LoVo (cell line): ENCODE results near the gene WNT5A.
A peak's percentile ranks its signal among the peaks of the same experiment; 100 is the strongest.

Experiments used
- DNase-seq: peaks from one replicate; pipeline ENCODE4 v3.0.0-alpha.2; 2016; ENCODE audit warnings: low spot score

WNT5A gene

DNA sequence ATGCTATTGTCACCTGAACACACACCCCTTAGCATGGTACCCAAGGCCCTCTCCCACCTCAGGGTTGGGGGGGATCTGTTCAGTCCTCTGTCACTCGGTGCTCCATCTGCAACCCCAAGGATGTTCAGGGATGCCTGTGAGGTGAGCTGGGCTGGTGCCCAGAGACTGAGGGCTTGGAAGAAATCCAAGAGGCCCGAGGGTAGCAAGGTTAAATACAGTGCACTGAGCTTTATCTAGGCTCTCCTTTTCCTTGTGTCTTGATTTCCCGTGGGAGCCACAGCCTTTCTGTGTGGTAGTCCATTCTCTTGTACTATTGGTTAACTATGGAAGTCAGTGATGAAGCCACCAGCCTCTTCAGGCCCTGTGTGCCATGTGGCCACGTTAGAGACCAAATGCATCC, 18.7 kb upstream of the WNT5A start:
- peak; percentile 36 for DNase-seq

DNA sequence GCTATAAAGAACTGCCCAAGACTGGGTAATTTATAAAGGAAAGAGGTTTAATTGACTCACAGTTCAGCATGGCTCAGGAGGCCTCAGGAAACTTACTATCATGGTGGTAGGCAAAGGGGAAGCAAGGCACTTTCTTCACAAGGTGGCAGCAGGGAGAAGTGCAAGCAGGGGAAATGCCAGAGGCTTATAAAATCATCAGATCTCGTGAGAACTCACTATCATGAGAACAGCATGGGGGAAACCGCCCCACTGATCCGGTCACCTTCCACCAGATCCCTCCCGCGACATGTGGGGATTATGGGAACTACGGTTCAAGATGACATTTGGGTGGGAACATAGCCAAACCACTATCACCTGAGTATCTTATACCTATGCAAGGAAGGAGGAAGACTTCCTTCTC, 18.0 kb upstream of the WNT5A start:
- DNase-seq = peak; percentile 66

DNA sequence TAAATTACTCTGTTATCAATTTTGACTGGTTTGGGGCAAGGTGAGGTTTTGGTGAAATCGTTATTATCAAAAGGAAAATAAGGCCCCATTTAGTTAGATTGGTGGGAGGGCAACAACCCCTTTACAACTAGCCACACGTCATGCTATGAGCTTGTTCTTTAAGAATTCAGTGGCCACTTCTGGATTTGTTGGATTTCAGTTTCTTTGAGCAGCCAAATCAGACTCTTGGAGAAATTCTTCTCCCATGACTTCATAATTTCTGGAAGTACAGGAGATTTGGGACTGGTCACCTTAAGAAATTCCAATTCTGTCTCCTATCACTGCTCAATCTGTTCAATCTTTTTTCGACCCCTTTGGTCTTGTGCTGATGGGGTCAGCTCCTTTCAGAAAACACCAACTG, 14.8 kb upstream of the WNT5A start:
- no peak for DNase-seq

DNA sequence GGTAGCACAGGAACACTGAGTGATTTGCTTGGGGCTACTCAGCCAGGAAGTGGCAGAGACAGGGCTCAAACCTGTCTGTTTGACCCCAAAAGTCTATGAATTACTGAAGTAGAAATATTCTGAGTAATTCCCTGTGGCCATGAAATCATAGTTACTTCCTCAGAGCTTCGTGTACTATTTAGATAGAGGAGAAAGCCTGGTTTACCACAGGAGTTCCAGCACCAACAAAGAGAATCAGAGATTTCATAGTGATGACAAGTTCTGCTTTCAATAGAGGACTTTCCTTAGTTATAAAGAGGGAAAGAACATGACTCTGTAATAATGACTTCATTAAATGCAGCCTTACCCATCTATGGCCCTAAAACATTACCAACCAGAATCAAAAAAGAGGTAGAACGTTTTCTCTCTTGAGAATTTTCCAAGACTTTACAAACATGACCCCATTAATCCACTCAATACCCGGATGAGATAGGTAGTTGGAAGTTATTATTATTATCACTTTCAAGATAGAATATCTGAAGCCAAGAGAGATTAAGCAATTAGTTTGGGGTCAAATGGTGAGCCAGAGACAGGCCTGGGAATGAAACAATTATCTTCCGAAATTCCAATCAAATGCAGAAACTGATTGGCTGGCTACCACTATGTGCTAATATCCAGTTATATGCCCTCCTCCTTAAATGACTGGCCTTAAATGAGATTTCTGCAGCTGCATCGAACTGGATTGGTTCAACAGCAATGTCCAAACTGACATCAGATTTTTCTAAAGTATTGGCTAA, 13.6 kb upstream of the WNT5A start:
- DNase-seq = no peak

DNA sequence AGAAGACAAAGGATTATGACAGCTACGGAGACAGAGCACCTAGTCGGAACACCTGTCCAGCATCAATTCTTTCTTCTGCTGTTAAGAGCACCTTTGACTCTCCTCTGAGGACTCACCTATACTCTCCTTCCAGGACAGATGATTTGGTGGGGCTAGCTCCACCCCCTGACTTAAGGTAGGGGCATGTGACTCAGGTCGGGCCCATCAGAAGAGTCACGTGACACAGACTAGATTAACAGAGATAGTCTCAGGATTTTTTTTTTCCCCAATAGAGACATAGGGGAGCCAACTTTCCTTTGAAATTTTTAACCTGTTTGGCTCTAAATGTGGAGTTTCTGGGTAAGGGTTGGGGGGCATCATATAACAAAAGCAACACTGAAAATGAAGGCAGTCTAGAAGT, 11.4 kb upstream of the WNT5A start:
- DNase-seq = no peak

DNA sequence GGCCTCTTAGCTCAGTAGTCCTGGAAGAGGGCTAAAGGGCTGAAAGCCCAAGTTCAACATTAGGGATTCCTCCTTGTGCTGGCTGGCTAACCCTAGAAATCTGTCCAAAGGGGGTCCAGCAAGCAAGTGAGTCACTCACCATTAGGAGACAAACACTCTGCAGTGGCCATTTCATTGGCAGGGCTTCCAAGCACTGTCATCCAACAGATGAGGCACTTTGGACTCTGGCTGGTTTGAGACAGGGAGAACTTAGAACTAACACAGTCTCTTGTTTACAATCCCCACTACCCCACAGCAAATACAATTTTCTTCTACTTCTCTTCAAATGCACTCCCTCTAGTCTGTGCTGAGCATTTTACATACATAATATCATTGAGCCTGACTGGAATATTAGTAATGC, 10.1 kb upstream of the WNT5A start:
- no peak for DNase-seq

DNA sequence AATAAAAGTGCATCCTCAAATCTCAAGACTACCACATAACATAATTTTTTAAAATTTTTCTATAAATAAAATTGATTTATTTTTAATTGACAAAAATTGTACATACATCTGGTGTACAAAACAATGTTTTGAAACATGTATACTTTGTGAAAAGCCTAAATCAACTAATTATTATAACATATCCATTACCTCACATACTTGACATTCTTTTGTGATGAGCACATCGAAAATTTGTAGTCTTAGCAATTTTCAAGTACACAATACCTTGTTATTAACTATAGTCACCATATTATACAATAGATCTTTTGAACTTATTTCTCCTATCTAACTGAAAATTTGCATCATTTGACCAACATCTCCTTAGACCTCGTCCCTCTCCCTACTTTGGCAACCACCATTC, 7.9 kb upstream of the WNT5A start:
- DNase-seq = no peak

DNA sequence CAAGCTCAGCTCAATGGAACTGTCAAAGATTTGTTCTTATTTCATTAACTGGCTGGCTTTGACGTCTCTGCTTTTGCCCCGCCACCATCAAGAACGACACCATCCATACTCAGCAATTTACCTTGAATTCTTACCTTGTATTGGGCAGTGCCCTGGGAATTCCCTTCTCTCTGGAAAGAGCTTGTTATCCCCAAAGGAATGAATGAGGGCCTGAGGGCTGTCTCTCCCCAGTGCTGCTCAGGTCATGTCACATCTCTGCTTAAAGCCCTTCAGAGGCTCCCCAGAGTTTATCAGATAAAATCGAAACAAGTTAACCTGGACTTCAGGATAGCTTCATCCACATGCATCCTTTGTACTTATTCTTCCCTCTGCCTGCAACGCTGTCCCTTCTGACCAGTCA, 5.9 kb upstream of the WNT5A start:
- DNase-seq = no peak

DNA sequence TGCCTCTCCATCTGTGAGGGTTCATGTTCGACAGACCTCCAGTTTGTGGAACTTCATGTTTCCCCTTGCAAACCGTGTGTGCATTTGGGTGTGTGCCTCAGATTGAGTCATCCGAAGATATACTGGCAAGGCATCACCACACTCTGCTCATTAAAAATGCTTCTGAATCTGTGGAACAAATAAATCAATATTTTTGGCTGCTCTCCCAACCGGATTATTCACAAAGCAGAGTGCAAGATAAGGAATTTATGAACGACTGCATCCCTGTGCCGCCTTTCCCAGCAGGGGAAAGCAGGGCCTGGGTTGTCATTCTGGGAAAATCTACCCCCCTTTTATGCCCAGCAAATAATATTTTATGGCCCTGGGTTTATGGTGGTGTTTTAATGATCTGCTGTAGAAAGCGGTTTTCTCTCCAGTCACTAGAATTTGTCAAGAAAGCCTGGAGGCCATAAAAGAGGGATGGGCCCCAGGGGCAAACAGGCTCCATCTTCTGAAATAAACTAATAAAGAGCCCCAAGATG, 4.2 kb upstream of the WNT5A start:
- peak; percentile 80 for DNase-seq

DNA sequence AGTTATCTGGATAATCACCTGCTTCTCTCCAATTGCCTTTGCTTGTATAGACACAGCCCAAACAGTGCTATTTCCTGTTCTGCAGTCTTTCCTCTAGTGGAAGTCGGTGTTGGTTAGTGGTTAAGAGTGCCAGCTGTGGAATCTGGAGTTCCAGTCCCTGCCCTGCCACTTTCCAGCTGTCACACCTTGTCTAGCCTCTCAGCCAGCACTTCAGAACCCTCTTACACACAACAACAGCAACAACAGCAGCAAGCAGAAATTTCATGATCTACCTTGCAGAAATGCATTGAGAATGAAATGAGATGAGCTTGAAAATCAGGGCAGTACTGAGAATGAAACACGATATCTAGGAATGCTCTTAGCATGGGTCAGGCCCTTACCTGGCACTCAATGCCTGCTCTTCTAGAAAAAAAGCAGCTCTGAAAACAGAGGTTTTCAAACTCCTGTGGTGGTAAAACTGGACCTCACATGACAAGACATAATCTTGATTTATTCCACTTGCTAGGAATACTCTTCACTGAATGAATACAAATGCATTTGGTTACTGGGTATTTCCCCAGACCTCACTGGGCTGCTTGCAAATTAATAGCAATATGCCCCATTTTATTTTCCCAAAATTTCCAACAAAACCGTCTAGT, 3.3 kb upstream of the WNT5A start:
- no peak for DNase-seq

DNA sequence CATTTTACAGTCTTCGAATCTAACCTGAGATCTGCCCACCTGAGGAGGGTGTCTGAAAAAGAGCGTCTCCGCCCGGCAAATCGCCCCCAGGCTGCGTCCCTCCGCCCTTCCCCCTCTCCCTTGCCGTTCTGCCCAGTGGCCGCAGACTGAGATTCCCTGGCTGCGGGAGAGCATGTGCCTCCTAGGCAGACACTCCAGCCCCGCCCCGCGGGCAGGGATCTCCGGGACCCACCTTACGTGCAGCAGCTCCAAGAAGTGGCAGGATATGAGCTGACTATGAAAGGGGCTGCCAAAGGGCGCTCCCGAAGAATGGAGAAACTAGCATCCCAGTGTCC, 2.7 kb upstream of the WNT5A start:
- DNase-seq = peak; percentile 50

DNA sequence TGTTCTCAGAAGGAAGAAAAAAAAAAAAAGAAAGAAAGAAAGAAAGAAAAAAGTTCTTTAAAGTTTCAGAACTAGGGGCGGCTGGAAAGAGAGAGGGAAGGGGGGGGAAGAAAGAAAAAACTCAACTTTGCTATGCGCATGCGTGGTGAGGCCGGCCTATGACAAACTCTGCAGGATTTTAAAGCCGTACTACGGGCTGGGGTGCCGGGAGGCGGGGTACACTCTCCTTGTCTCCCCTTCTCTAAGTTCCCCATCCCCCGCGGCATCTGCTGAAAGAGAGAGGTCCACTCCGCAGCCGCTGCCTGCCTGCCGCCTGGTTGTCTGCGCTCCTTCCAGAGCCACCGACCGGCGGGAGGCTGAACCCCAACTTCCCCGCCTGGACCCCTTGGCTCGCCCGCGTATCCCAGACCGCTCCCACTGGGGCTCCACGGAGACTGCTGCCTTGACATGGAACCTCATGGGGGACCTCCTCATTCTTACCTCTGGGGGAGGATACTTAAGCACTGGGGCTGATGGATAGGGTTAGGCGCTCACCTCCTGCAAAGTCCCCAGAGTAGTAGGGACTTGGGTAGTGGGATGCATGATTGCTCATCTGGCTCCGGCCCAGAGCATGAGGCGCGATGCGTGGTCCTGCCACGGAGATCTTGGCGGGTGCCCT, 1.4 kb upstream of the WNT5A start:
- DNase-seq = peak; percentile 36

DNA sequence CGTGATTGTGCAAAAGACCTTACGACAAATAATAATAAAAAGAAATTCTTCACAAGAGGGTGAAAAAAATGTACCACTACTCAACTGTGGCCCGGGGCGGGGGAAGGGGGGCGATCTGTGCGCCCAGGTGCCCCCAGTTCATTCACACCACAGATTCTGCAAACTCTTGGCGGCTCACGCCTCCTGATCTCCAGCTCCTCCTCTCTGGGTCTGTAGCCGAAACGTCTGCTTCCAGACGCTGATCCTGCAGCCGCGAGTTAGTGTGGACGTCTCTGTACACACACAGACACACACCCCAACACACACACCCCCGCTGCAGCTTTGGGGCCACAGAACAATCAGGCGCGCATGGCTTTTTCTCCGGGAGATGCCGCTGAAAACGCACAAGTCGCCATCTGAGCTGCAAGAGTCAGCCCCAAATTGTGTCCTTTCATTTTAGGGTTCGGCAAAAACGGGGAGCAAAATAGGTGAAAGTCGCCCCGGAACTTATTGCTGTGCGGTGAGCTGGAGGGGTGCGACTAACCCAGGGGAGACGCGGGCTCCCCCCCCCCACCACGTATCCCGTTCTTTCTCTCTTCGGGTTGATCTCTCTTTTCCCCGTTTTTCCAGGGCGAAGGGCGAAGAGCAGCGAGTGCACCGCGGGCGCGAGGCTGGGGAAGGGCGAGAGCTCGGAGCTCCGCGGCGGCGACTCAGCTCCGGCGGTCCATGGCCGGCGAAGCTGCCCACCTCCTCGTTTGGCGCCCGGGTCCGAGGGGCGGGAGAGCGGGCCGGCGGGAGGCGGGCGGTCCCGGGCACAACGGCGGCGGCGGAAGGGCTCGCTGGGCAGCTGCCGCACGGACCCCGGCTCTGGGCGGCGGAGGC, 505 bp upstream of the WNT5A start:
- DNase-seq = no peak

DNA sequence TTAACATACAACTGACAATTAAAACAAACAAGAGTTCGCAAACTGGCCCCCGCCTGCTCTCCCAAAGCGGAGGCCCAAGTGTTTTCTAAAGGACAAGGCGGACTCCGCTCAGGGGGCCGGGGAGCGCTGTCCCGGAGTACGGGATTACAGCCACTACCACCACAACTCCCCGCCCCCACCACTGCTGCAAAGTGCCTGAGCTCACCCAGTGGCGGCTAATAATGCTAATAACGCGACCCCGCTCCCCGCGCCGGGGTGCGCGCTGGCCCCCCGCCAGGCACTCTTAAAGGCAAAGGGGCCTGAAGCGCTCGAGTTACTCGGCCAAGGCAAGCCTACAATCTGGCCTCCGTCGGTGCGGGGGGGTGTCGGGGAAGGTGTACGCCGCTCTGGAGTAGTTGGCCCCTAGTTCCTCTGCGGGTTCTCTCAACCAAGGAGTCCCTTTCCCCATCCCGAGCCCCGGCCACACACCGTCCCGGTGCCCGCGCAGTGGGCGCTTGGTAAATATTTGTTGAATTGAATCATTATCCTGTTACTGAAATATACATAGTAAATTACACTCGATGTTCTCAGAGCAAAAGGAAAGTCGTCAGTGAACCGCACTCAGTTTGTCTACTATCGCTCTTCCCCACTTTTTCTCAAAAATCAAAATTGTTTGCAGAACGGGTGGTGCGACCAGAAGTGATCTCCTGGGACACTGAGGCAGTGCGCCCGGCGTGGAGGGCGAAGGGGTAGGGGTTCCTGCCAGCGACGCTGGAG, 827 bp downstream of the WNT5A start:
- DNase-seq = no peak

DNA sequence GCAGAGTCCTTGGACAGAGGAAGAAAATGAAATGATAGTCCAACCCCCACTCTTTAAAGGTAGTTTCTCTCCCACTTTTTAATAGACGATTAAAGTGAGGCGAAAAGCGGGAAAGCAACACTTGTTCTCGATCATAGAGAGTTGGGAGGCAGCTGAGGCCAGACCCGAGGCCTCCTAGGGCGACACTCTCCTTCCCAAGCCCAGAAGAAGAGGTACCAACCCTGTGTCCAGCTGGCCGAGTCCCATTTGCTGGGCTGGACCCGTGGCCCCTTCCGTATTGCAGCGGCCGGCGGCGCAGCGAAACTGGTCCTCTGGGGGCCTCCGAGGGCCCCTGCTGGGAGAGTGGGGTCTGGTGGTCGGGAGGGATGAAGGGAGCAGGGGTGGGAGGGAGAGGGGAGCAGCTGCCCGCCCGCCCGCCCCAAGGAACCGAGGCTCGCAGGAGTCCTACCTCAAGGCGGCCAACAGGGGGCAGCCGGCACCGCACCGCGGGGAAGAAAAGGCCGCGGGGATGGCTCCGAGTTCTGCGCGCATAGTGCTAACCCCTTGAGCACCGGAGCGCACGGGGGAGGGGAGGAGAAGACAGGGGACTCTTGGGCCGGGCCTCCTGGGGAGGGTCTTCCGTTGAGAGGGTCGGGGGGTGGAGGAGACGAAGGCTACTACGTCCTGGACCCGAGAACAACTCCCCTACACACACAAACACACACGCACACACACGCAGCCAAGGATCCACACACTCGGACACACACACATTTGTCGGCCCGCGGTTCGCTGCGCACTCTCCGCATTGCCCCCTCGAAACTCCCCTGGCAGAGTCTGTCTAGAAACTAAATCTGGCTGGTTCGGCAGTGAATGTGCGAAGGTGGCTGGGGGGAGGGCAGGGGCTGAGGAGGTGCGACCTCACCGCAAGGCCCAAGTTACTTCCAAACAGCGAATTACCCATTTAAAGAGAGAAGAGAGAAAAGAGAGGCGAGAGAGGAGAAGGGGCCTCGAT, 2.0 kb downstream of the WNT5A start:
- DNase-seq = peak; percentile 46

DNA sequence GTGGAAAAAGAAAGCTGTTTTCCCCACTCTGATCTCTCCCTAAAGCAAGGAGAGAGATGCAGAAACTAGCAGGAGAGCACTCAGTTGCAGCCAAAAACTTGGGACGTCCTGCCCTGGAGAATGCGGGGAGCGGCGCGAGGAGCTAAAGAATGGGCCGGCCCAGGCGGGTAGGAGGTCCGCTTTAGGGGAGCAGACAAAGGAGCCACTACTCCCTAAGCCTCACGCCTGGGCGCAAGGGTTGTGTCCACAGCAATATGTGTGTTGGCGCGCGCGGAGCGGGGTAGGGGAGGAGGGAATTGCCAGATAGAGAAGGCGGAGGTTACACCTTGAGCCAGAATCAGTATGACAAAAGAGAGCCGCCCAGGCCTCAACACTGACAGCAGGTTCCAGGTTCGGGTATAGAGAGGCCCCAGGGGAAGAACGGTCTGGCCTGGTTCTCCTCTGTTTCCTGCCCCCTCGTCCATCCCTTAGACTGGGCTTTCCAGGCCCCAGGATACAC, 2.9 kb downstream of the WNT5A start:
- DNase-seq = no peak

DNA sequence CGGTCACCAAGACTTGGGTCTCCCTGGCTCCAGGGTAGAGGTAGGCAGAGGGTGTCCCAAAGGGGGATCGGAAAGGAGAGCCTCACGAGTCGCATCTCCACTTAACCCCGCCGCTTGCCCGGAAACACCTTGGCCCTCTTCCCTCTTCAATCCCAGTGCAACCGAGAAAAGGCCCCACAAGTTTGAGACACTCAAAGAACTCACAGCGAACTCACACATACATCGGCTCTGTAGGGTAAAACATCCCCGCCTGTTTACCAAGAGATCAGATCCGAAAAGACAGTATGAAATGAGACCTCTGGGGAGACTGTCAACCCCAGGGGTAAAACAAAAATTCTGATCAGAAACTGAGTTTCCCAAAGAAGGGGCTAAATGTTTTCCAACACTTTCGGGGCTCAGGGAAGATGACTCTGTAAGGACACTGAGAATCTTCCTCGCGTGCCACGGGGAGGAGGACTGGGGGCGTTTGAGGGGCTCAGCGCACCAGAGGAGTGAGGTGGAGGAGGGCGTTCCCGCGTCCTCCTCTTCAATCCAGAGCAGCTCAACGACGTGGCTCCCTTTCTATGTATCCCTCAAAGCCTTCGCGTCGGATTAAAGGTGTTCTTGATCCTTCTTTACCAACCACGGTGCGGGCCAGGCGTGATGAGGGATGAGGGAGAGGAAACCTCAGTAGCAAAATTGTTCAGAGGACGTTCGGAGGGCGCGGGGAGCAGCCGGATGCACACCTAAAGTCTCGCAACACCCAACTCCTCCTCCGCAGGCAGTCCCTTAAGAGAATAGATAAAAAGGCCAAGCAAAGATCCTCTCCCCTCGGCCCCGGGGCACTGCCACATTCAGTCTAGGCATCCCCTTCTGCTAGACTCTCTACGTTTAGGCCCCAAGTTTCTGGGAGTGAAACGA, 3.7 kb downstream of the WNT5A start:
- no peak for DNase-seq

DNA sequence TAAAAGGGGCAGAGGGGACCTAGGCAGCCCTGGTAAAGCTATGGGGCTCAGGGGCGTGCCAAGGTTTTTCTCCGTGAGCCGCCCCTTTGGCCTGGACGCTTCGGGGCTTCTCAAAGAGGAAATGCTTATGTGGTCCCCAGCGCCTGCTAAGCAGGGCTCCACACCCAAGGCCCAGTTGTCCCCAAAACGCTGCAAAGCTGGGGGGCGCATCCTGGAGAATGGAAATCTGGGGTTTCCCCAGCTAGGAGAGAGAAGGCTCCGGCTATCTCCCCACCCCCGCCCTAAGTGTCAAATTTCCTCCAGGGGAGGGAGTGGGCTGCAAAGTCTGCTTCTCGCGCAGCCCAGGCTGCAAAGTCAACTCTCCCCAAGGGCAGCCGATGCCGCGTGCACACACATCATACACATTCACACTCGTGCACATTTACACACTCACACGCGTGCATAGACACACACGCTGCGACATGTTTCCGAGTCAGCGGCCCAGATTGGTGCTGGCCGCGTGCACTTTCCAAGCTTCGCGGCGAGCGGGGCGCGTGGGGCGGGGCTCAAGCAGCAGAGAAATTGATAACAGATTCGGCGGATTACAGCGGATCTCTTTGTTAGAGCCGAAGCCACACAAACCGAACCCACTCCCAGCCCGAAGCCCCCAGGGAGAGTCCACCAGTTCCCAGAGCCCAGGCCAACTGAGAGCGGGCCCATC, 4.5 kb downstream of the WNT5A start:
- DNase-seq = no peak
